ENCODE data around the gene VKORC1L1.
A peak's percentile ranks its signal among the peaks of the same experiment; 100 is the strongest.
"Not testable (repeated sequence)": the region's sequence is repeated elsewhere in the genome, so short reads cannot be mapped to it uniquely, and the experiment has no call there.

Gene VKORC1L1

GRCh38 chr7:65938336-65938895, 65.5 kb downstream of the VKORC1L1 start:
- no peak for DNase-seq (ENCODE audit: low spot score)

DNA sequence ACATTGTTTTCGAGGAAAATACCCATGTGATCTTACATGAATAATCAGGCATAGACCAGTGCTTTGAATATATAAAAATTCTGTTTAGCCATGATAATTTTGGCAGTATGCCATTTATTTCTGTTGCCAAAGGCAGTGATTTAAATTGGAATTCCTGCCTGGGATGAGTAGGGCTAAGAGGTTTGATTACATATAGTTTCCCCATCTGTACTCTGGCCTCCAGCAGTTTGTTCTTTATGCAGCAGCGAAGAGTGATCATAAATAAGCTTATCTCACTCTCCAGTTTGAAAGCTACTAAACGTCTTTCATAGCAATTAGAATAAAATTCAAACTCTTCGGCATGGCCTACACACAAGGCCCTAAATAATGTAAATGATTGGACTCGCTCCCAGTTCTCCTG, 72.9 kb downstream of the VKORC1L1 start:
- DNase-seq (ENCODE audit: low spot score), result not testable (repeated sequence)

DNA sequence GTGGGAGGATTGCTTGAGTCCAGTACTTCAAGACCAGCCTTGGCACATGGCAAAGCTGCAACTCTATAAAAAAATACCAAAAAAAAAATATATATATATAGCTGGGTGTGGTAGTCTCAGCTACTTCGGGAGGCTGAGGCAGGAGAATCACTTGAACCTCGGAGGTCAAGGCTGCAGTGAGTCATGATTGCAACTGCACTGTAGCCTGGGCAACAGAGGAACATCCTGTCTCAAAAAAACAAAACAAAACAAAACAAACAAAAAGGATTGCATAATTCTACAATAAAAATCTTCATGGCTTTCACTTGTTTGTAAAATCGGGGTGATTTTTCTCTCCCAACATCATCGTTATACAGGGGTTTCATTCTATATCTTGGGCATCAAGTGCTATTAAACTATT, 74.0 kb downstream of the VKORC1L1 start:
- DNase-seq (ENCODE audit: low spot score), result no peak

GRCh38 chr7:65951837-65952578, 79.1 kb downstream of the VKORC1L1 start:
- no peak for DNase-seq (ENCODE audit: low spot score)

DNA sequence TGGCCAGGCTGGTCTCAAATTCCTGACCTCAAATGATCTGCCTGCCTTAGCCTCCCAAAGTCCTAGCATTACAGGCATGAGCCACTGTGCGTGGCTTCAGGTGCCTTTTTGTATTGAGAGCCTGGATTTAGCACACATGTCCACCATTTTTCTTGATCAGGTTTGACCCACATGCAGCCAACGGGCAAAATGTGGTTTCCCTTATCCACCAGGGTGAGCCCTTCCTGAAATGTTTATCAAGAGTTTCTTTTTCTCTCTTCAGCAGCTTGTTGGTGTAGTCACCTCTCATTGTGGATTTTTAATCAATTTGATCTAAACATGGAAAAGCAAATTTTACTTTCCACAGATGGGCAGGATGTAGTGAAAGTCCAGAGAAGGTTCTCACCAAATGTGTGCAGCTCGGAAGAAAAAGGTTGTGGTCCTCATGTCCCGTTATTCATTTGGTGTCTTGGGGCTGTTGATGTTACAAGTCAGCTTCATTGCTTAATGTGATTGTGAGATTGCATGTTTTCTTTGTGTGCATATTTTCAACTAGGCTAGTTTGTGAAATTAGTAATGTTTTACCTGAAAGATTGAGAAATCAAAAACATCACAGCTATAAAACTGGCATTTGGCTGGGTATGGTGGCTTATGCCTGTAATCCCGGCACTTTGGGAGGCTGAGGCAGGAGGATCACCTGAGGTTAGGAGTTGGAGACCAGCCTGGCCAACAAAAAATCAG, 80.3 kb downstream of the VKORC1L1 start:
- no peak for DNase-seq (ENCODE audit: low spot score)

DNA sequence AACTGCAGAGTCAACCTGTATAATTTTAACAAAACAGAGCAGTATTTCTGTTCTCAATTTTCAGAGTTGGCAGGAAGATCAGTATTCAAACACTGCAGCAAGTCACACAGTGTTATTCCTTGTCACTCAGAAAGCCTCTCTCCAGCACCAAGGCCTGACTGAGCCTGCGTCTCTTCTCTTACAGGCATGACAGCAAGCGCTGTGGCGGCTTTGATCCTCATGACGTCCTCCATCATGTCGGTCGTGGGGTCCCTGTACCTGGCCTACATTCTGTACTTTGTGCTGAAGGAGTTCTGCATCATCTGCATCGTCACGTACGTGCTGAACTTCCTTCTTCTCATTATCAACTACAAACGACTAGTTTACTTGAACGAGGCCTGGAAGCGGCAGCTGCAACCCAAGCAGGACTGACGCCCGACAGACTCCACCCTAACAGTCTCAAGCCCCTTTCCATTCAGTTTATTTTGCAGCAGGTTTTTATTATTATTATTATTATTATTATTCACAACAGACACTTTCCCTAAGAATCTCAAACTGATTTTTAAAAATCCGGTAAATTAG, 81.1 kb downstream of the VKORC1L1 start:
- no peak for DNase-seq (ENCODE audit: low spot score)

DNA sequence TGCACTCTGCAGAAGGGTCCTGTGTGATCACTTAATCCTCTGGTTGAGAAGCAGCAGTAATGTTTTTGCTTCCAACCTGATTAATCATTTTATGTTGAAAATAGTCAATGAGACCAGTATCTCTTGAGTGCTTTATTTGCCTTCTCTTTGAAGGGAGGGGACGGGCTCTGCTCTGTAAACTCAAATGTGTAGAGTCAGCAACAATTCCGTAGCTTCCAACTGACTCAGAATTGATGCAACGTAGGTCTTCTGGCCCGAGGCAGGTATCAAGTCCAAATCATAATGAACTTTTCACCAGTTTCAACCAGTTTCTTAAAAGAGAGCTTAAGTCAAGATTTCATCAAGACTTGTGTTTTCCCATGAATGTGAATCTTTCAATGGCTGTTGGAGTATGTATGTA, 82.8 kb downstream of the VKORC1L1 start:
- no peak for DNase-seq (ENCODE audit: low spot score)

DNA sequence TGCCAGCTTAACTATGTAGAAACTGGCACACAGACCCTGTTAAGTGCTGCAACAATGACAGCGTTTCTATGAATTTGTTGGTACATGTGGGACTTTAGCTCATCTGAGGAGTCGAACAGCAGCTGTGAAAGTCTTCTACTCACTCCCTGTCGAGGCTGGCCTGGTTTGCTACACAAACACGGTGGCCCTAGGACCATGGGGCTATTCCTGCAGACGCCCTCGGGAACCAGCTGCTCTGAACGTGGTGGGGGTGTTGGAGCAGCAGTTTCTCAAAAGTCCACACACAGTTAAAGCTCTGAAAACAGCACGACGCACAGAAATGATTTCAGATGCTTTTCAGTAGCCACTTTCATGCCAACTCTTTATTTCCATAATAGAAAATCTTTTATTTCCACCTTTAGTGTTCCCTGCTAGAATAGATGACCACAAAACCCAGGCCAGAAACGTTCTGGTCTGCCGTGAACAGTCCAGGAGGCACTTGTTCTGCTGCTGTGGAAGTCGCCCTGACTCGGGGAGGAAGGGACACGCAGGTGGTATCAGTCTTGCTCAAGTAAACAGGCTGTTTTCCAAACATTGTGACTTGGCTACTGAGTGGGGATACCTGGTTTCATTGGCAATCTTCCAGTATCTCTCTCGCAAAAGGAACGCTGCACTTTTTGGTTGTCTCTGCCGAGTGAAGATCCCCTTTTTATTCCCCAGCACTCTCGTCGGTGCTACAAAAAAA, 87.6 kb downstream of the VKORC1L1 start:
- peak; percentile 25 for DNase-seq (ENCODE audit: low spot score)

DNA sequence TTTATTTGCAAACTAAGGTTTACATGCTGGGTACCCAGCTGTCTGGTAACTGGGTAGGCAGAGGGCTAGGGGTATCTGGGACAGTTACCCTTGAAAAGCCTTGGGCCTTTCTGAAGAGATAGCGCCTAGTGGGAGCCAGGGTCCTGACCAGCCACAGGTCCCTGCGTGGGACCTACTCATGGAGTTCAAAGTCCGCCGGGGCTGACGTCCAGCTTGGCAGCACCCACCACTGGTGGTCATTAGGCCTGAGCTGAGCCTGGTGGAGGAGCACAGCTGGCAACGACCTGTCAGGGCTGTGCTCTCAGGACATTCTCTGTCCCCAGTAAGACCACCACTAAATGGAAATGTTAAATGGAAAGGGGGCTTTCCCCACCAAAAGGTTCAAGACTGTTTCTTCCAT, 89.2 kb downstream of the VKORC1L1 start:
- DNase-seq (ENCODE audit: low spot score), result no peak

DNA sequence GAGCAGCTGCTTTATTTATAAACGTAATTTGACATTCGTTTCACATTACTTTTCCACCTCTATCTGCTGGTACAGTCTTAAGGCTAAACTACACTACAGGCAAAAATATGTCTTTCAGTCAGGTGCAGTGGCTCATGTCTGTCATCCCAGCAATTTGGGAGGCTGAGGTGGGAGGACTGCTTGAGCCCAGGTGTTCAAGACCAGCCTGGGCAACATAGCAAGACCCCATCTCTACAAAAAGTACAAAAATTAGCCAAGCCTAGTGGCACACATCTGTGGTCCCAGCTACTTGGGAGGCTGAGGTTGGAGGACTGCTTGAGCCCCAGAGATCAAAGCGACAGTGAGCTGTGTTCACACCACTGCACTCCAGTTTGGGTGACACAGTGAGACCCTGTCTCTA, 91.8 kb downstream of the VKORC1L1 start:
- DNase-seq (ENCODE audit: low spot score), result not testable (repeated sequence)

DNA sequence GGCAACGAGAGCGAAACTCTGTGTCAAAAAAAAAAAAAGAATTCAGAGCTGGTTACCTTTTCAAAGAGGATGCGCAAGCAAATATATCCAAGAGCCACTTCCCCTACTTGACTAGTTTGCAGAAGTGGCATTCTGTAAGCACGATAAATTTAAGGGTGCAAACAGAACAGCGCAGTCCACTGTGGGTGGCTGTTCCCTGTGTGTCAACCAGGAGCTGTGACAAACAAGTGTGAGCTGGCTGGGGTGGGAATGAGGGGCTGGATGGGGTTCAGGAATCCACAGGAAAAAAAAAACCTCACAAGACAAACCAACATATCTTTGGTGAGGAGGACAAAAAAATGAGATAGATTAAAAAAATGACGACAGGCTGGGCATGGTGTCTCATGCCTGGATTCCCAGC, 93.3 kb downstream of the VKORC1L1 start:
- no peak for DNase-seq (ENCODE audit: low spot score)

GRCh38 chr7:65967361-65968155, 94.7 kb downstream of the VKORC1L1 start:
- no peak for DNase-seq (ENCODE audit: low spot score)

DNA sequence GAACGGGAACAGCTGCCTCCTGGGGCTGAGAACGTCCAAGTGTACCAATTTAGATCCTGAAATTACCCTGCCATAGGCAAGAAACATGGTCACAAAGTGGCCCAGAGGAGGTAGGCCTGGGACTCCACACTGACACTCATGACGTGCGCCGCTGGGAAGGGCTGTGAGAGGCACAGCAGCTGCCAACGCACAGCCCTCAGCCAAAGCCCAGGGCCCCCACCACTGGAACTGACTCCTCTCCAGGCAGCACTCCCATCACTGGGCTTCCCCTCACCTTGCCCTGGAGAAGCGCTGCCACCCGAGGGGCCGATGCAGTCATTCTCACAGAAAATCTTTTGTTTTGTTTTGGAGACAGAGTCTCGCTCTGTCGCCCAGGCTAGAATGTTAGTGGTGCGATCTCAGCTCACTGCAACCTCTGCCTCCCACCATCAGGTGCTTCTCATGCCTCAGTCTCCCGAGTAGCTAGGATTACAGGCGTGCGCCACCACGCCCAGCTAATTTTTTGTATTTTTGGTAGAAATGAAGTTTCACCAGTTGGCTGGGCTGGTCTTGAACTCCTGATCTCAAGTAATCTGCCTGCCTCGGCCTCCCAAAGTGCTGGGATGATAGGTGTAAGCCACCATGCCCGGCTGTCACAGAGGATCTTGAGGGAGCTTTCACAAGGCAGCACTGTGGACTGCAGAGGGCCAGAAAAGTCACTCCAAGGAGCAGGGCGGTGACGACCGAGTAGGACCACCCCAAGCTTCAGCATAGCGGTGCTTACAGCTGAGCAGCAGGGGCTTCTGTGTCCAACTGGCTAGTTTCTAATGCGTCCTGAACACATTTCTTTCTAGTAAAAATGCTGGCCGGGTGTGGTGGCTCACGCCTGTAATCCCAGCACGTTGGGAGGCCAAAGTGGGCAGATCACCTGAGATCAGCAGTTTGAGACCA, 95.6 kb downstream of the VKORC1L1 start:
- DNase-seq (ENCODE audit: low spot score), result no peak

DNA sequence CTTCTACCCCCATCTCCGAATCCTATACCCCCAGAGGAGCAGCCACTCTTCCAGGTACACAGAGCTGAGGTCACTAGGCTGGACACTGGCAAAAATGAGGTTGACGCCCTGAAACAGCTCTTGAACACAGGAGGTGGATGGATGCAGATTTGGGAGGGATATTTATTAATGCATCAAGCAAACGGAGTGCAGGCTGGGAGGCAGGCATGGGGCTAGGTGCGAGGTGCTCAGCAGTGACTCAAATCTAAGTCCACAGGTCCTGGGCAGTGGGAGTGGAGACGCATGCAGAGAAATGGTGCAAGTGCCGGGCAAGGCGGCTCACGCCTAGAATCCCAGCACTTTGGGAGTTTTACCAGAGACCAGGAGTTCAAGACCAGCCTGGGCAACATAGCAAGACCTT, 98.1 kb downstream of the VKORC1L1 start:
- no peak for DNase-seq (ENCODE audit: low spot score)

DNA sequence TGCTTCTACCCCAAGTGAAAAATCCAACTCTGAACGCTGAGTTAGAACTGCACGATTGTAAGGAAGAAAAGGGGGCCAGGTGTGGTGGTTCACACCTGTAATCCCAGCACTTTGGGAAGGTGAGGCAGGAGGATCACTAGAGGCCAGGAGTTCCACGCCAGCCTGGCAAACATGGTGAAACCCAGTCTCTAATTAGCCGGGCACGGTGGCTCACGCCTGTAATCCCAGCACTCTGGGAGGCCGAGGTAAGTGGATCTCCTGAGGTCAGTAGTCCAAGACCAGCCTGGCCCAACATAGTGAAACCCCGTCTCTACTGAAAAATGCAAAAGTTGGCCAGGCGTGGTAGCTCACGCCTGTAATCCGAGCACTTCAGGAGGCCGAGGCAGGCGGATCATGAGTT, 100.1 kb downstream of the VKORC1L1 start:
- DNase-seq (ENCODE audit: low spot score), result no peak

DNA sequence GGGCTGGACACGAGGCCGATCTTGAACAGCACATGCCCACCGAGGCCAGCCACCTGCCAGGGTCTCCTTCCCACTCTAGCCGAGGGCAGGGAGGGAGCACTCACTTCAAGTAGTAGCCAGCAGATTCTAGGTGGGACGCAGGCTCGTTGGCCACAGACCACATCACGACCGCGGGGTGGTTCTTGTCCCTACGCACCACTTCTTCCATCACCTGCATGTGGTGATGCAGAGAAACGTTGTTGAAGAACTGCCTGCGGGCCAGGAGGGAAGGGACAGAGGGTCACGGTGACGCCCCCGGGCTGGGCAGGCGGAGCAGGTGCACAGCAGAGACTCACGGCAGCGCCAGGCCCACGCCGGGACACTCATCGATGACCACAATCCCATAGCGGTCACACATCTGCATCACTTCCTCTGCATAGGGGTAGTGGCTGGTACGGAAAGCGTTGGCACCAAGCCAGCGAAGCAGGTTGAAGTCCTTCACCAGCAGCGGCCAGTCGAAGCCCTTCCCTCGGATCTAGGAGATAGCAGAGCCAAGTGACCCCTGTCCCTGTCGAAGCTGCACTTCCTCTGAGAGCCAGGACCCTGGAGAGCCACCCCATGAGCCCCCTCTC, 101.4 kb downstream of the VKORC1L1 start:
- DNase-seq (ENCODE audit: low spot score), result no peak

DNA sequence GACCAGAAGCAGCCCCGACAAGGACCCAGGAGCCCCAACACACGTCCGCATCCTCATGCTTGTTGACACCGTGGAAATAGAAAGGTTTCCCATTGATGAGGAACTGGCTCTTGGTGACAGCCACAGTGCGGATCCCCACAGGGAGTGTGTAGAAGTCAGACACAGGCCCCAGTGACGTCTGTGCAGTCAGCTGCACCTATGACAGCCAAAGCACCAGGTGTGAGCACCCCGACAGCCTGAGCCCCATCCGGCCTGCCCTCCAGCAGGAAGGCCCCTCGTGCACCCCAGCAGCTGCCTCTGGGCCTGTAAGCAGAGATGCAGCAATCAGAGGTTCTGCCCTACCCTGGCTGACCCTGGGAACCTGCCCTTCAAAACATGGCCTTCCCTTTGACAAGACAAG, 102.0 kb downstream of the VKORC1L1 start:
- DNase-seq (ENCODE audit: low spot score), result no peak

DNA sequence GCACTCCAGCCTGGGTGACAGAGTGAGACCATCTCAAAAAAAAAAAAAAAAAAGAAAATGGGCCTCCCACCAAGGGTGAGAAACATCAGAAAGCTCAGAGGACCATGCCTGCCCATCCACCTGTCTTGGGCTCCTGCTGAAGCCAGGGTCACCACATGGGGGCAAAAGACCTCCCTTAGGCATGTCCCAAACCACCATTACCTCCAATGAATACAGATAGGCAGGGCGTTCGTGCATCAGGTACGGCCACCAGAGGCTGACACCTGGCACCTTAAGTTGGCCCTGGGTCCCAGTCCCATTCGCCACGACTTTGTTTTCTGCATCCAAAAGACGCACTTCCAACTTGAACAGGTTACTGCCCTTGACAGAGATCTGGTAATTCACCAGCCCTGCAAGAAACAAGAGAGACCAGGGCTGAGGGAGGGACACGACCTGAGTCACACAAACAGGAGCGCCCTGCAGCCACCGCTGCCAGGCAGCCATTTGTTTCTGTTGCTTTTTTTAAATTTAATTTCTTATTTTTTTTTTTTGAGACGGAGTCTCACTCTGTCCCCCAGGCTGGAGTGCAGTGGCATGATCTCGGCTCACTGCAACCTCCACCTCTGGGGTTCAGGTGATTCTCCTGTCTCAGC, 103.1 kb downstream of the VKORC1L1 start:
- DNase-seq (ENCODE audit: low spot score), result no peak

GRCh38 chr7:65976659-65977196, 103.9 kb downstream of the VKORC1L1 start:
- no peak for DNase-seq (ENCODE audit: low spot score)

All from cerebellar cortex (tissue), 1 donor.